ENCODE data around the gene MGLL. TPM values are rescaled to one million over a fixed set of nuclear protein-coding genes. Genes with fewer than 3 reads are reported as not detected.

The MGLL gene
- total RNA-seq, 1 experiment from 2014 or later: 12.6 TPM

DNA sequence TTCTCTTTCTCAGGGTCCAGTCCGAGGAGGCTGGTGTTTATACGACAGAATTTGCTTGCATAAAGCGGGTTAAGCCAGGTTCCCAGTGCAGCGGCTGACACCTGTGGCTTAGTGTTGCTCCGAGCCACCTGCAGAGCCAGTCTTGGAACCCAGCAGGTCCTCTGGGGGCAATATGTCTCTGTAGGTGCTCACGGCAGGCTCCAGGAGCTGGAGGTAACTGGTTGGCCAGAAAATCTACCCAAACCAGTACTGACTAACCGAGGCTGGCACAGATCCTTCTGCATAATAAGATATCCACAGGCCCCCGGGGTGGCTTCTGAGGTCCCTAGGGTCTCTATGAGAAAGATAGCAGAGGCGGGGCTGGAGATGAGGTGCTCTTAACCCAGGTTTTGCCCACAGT lies 3.2 kb downstream of the MGLL start:
- DNase-seq (ENCODE audit: unreplicated experiment): no peak
- POLR2A ChIA-PET: interaction anchor here (1.7 kb wide), 1 partner anchor 10 kb away, joined by 3 read pairs; no protein-coding TSS in a partner anchor
- H3K27me3 Mint-ChIP-seq (ENCODE audit: insufficient read depth, unreplicated experiment): no peaks in the 10 kb centered on the region
- no peaks in the 10 kb centered on the region for H3K36me3 Mint-ChIP-seq (ENCODE audit: insufficient read depth, unreplicated experiment)
- H3K4me1 Mint-ChIP-seq (ENCODE audit: insufficient read depth, unreplicated experiment): peaks cover 49% of the 10 kb centered on the region
- TF ChIP-seq, protein P1, sequence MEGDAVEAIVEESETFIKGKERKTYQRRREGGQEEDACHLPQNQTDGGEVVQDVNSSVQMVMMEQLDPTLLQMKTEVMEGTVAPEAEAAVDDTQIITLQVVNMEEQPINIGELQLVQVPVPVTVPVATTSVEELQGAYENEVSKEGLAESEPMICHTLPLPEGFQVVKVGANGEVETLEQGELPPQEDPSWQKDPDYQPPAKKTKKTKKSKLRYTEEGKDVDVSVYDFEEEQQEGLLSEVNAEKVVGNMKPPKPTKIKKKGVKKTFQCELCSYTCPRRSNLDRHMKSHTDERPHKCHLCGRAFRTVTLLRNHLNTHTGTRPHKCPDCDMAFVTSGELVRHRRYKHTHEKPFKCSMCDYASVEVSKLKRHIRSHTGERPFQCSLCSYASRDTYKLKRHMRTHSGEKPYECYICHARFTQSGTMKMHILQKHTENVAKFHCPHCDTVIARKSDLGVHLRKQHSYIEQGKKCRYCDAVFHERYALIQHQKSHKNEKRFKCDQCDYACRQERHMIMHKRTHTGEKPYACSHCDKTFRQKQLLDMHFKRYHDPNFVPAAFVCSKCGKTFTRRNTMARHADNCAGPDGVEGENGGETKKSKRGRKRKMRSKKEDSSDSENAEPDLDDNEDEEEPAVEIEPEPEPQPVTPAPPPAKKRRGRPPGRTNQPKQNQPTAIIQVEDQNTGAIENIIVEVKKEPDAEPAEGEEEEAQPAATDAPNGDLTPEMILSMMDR (IDR thresholded peaks at IDR 0.05; ENCODE audit: unreplicated experiment): no peak
- BruUV-seq (replicated peaks): no TSS peak
- no peak overlapping the region for H3K4me3 Mint-ChIP-seq (ENCODE audit: unreplicated experiment)
- H3K27ac Mint-ChIP-seq (ENCODE audit: low read depth, unreplicated experiment): no peak overlapping the region
- no peaks in the 10 kb centered on the region for H3K9me3 Mint-ChIP-seq (ENCODE audit: unreplicated experiment)
- intact Hi-C loops (cut with micrococcal nuclease): no loop called here
- CTCF ChIA-PET: interaction anchor here (0.5 kb wide), 1 partner anchor 22 kb away, joined by 3 read pairs; no protein-coding TSS in a partner anchor

DNA sequence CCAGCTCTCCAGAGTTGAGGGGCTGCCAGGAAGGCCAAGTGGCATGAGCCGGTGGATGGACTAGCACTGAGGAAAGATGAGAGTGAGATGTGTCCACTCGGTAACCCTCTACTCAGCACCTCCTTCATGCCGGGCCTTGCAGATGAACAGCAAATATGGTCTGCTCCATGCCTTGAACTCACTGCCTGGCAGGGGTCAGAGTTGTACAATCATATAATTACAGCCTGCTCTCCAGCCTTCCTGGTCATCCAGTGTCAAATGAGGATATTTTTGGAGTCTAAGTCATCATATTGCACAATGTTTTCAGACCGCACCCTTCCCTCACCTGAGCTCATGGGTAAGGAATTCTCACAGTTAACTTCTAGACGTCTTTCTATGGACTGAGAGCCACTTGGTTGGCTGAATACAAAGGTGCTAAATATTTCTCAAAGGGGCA lies 4.9 kb downstream of the MGLL start:
- BruUV-seq (replicated peaks): no TSS peak
- Mint-ChIP-seq H3K4me1 (ENCODE audit: insufficient read depth, unreplicated experiment) (peaks cover 43% of the 10 kb centered on the region), H3K27me3 (ENCODE audit: insufficient read depth, unreplicated experiment) (no peaks in the 10 kb centered on the region), H3K36me3 (ENCODE audit: insufficient read depth, unreplicated experiment) (no peaks in the 10 kb centered on the region), H3K27ac (ENCODE audit: low read depth, unreplicated experiment) (peak overlapping the region; percentile 90), H3K9me3 (ENCODE audit: unreplicated experiment) (no peaks in the 10 kb centered on the region), H3K4me3 (ENCODE audit: unreplicated experiment) (no peak overlapping the region)
- POLR2A ChIA-PET: interaction anchor here (0.6 to 1.7 kb wide), 9 partner anchors 8 to 667 kb away, joined by 3 to 6 read pairs (median 4); no protein-coding TSS in a partner anchor
- CTCF ChIA-PET: interaction anchor here (0.6 to 1.5 kb wide), 9 partner anchors 72 to 246 kb away, joined by 3 to 4 read pairs (median 3); no protein-coding TSS in a partner anchor
- intact Hi-C loops (cut with micrococcal nuclease): loop anchor here (1.0 to 2.0 kb wide), 3 partner anchors 25 to 153 kb away; no protein-coding TSS in a partner anchor
- TF ChIP-seq, protein P1 (IDR thresholded peaks at IDR 0.05; ENCODE audit: unreplicated experiment): no peak
- peak; percentile 92 for DNase-seq (ENCODE audit: unreplicated experiment)

DNA sequence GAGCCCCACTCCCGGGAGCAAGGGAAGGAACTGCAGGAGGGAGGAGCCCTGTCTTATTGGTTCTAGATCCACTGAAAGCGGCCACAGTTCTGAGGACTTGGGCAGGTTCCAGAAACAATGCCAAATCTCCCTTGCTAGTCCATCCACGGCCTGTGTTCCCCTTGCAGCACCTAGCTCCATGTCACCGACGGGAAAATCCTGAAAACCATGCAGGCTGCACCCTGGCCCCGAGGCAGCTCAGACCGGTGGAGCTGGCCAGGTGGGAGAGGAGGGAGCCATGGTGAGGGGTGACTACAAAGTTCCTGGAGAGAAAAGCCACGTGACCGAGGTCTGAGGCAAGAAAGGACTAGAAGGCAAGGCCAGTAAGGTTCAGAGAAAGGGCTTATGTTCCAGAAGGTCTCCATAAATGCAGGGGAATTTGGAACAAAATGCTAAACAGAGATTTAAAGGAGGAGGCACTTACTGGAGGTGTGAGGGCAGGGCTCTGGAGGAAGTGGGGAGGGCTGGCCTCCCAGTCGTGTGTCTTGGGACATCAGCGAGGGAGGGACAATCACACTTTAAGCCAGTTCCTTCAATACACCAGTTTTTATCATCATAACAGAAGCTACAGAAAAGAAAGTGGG lies 5.4 kb downstream of the MGLL start:
- Mint-ChIP-seq H3K9me3 (ENCODE audit: unreplicated experiment) (no peaks in the 10 kb centered on the region), H3K36me3 (ENCODE audit: insufficient read depth, unreplicated experiment) (no peaks in the 10 kb centered on the region), H3K27ac (ENCODE audit: low read depth, unreplicated experiment) (peak overlapping the region; percentile 90), H3K4me1 (ENCODE audit: insufficient read depth, unreplicated experiment) (peaks cover 40% of the 10 kb centered on the region), H3K27me3 (ENCODE audit: insufficient read depth, unreplicated experiment) (no peaks in the 10 kb centered on the region), H3K4me3 (ENCODE audit: unreplicated experiment) (no peak overlapping the region)
- BruUV-seq (replicated peaks): no TSS peak
- TF ChIP-seq, protein P1 (IDR thresholded peaks at IDR 0.05; ENCODE audit: unreplicated experiment): no peak
- POLR2A ChIA-PET: interaction anchor here (0.7 to 1.3 kb wide), 6 partner anchors 24 to 142 kb away, joined by 3 to 6 read pairs (median 4); no protein-coding TSS in a partner anchor
- no peak for DNase-seq (ENCODE audit: unreplicated experiment)
- intact Hi-C loops (cut with micrococcal nuclease): loop anchor here (1.0 to 2.0 kb wide), 3 partner anchors 25 to 154 kb away; no protein-coding TSS in a partner anchor
- CTCF ChIA-PET: interaction anchor here (0.6 to 1.5 kb wide), 7 partner anchors 73 to 246 kb away, joined by 3 to 4 read pairs (median 3); no protein-coding TSS in a partner anchor

Data from MCF 10A (cell line).